GM12873 (cell line): ENCODE data around the gene ARHGAP25.

Source experiments
- TF ChIP-seq, protein P1 (sequence below): IDR thresholded peaks from 2 replicates; pipeline ENCODE4 v1.5.1; 2012; ENCODE audit warnings: low read depth, mild to moderate bottlenecking, moderate library complexity, low read length, control low read depth; ENCODE audit not compliant: insufficient read depth; ENCODE audit errors: missing control alignments

The ARHGAP25 gene

DNA sequence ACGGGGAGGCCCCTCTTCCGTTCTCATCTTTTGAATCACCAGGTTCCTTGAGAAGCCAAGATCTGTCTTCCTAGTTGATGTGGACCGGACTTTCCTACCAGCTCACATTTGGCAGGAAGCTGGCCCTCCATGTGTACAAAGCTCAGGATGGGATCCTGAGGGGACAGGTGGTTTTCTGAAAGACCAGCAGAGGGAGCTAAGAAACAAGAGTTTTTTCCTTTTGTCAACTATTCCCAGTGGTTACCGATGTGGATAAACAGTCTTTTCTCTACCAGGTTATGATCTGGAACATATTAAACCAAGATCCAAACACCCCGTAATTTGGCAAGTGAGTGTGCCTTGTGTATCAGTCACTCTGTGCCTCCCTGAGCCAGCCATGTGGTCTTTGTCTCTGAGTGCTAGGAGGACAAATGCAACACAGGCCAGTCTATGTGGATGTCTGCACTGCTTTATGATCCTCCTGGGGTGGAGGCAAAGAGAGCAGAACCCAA, 25.1 kb upstream of the ARHGAP25 start:
- TF ChIP-seq, protein P1, sequence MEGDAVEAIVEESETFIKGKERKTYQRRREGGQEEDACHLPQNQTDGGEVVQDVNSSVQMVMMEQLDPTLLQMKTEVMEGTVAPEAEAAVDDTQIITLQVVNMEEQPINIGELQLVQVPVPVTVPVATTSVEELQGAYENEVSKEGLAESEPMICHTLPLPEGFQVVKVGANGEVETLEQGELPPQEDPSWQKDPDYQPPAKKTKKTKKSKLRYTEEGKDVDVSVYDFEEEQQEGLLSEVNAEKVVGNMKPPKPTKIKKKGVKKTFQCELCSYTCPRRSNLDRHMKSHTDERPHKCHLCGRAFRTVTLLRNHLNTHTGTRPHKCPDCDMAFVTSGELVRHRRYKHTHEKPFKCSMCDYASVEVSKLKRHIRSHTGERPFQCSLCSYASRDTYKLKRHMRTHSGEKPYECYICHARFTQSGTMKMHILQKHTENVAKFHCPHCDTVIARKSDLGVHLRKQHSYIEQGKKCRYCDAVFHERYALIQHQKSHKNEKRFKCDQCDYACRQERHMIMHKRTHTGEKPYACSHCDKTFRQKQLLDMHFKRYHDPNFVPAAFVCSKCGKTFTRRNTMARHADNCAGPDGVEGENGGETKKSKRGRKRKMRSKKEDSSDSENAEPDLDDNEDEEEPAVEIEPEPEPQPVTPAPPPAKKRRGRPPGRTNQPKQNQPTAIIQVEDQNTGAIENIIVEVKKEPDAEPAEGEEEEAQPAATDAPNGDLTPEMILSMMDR: peak; percentile 76

DNA sequence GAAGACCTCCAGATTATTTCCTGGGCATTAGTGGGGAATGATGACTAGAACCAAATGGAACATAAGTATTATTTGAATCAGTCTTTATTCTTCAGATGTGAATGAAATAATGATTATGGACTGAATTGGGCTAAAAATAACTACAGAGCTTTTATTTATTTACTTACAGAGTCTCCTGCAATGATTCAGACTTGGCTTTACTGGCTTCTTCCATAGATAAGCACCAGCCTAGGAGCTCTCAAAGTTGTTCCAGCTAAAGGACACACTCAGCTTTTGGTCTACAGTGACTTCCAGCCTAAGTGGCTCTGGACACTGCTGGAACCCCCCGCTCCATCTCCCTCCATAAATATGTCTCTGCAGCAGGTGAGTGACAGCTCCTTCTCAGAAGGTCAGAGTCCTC, 24.3 kb upstream of the ARHGAP25 start:
- TF ChIP-seq, protein P1: no peak

DNA sequence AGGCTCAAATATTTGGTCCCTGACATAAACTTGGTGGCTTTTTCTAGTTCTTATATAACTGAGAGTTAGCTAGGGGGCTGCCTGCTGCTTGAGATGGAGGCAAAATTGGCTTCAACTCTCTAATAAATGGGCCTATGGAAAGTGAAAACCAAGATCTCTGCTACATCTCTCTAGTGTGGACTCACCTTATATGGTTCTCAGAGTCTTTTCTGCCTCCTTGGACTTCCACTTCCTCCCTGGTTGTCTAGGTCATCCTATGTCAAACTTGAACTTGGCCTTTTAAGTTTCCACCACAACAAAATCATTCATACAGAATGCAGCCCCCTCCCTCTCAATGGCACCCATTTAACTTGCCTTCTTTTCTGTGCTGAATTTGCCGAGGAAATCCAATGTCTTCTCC, 23.9 kb upstream of the ARHGAP25 start:
- TF ChIP-seq, protein P1: no peak

DNA sequence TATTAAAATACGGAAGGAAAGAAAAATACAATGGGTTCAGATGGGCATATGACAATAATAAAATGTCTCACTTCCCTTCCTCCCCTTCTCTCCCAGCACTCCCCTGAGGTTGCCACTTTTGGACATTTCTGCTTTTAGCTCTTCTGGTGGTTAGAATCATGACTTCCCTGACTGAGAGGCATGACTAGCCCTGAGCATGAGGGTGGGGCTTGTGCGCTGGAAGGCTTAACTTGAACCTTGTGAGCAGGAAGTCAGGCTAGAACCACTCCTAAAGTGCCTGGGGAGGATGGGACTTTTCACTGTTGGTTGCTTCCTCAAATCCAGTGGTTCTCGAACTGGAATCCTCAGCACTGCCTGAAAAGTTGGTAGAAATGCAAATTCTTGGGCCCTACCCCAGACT, 19.7 kb upstream of the ARHGAP25 start:
- TF ChIP-seq, protein P1: no peak

DNA sequence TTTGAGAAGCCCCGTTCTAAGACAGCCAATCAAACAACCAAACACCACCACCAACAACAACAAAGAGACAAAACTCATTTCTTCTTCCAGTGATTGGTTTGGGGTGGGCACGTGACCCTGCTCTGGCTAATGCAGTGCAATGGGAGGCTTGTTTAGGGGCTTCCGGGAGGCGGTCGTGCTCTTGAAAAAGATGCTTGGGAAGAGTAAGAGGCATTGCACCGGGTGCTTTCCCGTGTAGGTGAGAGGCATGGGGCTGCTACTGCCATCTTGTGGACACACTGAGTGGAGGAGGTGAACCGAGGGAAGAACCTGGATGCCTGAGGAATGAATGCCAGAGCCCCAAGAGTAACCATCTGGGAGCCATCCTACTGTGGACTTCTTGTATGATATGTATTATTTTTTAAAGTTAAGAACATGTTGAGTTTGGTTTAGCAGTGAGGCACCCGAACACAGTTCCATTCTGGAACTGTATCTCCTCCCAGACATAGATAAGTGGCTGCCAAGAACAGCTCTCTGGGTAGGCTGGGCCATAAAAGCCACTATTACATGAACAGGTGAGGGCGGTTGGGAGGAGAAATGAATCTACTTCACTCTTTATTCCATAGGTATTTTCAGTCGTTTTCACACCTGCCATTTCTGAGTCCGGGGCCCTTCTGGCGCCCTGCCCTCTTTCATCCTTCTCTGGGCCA, 19.1 kb upstream of the ARHGAP25 start:
- TF ChIP-seq, protein P1: peak; percentile 88

DNA sequence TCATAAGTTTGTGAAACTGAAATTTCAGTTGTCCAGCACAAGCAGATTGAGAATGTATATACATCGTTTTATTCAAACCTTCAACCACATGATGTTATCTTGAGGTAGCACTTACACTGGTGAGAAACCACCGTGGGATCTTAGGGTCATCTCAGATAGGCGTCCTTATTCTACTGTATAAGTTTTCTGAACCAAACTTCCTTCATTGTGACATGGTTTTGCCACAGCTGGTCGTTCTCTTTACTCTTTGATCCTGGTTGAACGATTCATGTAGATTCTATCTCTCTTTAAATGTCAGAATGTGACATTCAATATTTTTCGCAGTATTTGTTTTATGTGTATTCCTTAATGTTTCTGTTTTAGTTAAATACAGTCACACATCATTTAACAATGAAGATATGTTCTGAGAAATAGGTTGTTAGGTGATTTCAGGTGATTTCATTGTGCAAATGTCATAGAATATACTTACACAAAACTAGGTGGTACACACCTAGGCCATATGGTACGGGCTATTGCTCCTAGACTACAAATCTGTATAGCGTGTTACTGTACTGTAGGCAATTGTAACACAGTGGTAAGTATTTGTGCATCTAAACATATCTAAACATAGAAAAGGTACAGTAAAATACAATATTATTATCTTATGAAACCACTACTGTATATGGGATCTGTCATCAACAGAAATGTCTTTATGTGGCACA, 17.9 kb upstream of the ARHGAP25 start:
- TF ChIP-seq, protein P1: no peak

DNA sequence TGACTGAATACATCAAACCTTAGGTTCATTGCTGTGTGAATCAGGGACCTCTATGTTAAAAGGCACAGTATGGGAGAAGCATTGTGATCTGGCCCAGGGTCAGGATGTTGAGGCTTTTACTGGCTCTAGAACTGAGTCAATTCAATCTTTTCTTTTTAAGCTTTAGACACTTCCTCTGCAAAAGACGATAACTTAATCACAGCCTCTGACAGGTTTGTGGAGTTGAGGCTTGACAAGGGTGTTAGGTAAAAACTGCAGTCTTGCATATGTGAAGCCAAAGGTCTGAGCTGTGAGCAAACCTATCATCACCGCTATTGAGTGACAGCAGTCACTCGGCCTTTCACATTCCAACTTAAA, 17.3 kb upstream of the ARHGAP25 start:
- TF ChIP-seq, protein P1: no peak
